Testis (tissue), 2 donors: ENCODE data around the gene CPO.

Experiments
- CTCF ChIP-seq, 3 experiments: fragments of 450-650 bp in 2 of 3; fragments of 200-600 bp in 1 of 3; sonication (generic) in 1 of 3; IDR thresholded peaks; one replicate each; pipeline ENCODE4 v1.5.1; 2016 to 2019; ENCODE audit warnings: antibody characterized with exemption in 3 of 3, mild to moderate bottlenecking in 2 of 3, moderate library complexity in 1 of 3
- POLR2A ChIP-seq: fragments of 450-650 bp; IDR thresholded peaks from one replicate; pipeline ENCODE4 v1.6.1; 2017; ENCODE audit warnings: antibody characterized with exemption, mild to moderate bottlenecking, moderate library complexity

- TF ChIP-seq CTCF (IDR thresholded peaks at IDR 0.05) (no peak), POLR2A (no peak)
Observed at GRCh38 chr2:206968134-206969086, 29.1 kb downstream of the CPO start.
